H9 (cell line): Measurements from ENCODE around the gene POLR3H. TPM values are rescaled to one million over a fixed set of nuclear protein-coding genes. Genes with fewer than 3 reads are reported as not detected.

ENCODE experiments used
- DNase-seq: peaks from one replicate; pipeline ENCODE4 v3.0.0-alpha.2; 2017
- H2AFZ ChIP-seq: one replicate; pipeline ENCODE4 v1.6.1; 2013; ENCODE audit warnings: mild to moderate bottlenecking, low read length, control low read depth, moderate library complexity
- H2AK5ac ChIP-seq: 2 replicates; pipeline ENCODE4 v1.6.1; 2013; ENCODE audit warnings: low read length, control low read depth, mixed read lengths; ENCODE audit not compliant: insufficient read length
- H2BK120ac ChIP-seq: one replicate; pipeline ENCODE4 v1.6.1; 2013; ENCODE audit warnings: low read depth, mild to moderate bottlenecking, low read length, control low read depth, inconsistent platforms; ENCODE audit not compliant: poor library complexity, severe bottlenecking
- H2BK12ac ChIP-seq: 2 replicates; pipeline ENCODE4 v1.6.1; 2013; ENCODE audit warnings: low read length, control low read depth, mixed read lengths, low read depth; ENCODE audit not compliant: insufficient read length
- H2BK15ac ChIP-seq: 2 replicates; pipeline ENCODE4 v1.6.1; 2013; ENCODE audit warnings: low read depth, low read length, control low read depth
- H2BK20ac ChIP-seq: one replicate; pipeline ENCODE4 v1.6.1; 2013; ENCODE audit warnings: low read depth, mild to moderate bottlenecking, low read length, control low read depth, inconsistent platforms; ENCODE audit not compliant: poor library complexity, severe bottlenecking
- H2BK5ac ChIP-seq: 2 replicates; pipeline ENCODE4 v1.6.1; 2013; ENCODE audit warnings: low read length, control low read depth, mixed read lengths; ENCODE audit not compliant: insufficient read length
- H3K14ac ChIP-seq: 2 replicates; pipeline ENCODE4 v1.6.1; 2013; ENCODE audit warnings: low read length, control low read depth; ENCODE audit not compliant: insufficient read depth
- H3K18ac ChIP-seq: 2 replicates; pipeline ENCODE4 v1.6.1; 2013; ENCODE audit warnings: low read depth, mild to moderate bottlenecking, mixed read lengths, low read length, control low read depth; ENCODE audit not compliant: insufficient read length
- H3K23ac ChIP-seq: 2 replicates; pipeline ENCODE4 v1.6.1; 2013; ENCODE audit warnings: low read length, control low read depth, mixed read lengths, low read depth; ENCODE audit not compliant: insufficient read length
- H3K23me2 ChIP-seq: 2 replicates; pipeline ENCODE4 v1.6.1; 2013; ENCODE audit warnings: low read depth, mild to moderate bottlenecking, mixed read lengths, low read length, control low read depth; ENCODE audit not compliant: insufficient read length, poor library complexity, severe bottlenecking
- H3K27ac ChIP-seq: 2 replicates; pipeline ENCODE4 v1.5.1; 2013; ENCODE audit warnings: low read length, control low read depth, mixed read lengths, low read depth; ENCODE audit not compliant: insufficient read length
- H3K27me3 ChIP-seq: 2 replicates; pipeline ENCODE4 v1.6.1; 2013; ENCODE audit warnings: low read length, control low read depth, inconsistent platforms; ENCODE audit not compliant: insufficient read depth
- H3K4ac ChIP-seq: 2 replicates; pipeline ENCODE4 v1.6.1; 2013; ENCODE audit warnings: low read depth, mild to moderate bottlenecking, control low read depth, inconsistent platforms, low read length, moderate library complexity
- H3K4me1 ChIP-seq: 2 replicates; pipeline ENCODE4 v1.6.1; 2013; ENCODE audit warnings: low read length, control low read depth, inconsistent platforms; ENCODE audit not compliant: insufficient read depth
- H3K4me2 ChIP-seq: 2 replicates; pipeline ENCODE4 v1.6.1; 2013; ENCODE audit warnings: low read length, control low read depth, mixed read lengths; ENCODE audit not compliant: insufficient read length, insufficient read depth
- H3K56ac ChIP-seq: 2 replicates; pipeline ENCODE4 v1.6.1; 2013; ENCODE audit warnings: low read depth, mild to moderate bottlenecking, mixed read lengths, low read length, control low read depth; ENCODE audit not compliant: insufficient read length
- H3K79me1 ChIP-seq: 2 replicates; pipeline ENCODE4 v1.6.1; 2013; ENCODE audit warnings: low read depth, mild to moderate bottlenecking, moderate library complexity, low read length, control low read depth, inconsistent platforms; ENCODE audit not compliant: insufficient read depth, poor library complexity, severe bottlenecking
- H3K79me2 ChIP-seq: 2 replicates; pipeline ENCODE4 v1.6.1; 2013; ENCODE audit warnings: low read length, control low read depth, inconsistent platforms; ENCODE audit not compliant: insufficient read depth
- H3K9ac ChIP-seq: 2 replicates; pipeline ENCODE4 v1.6.1; 2013; ENCODE audit warnings: low read length, control low read depth, mixed read lengths; ENCODE audit not compliant: insufficient read length; ENCODE audit errors: extremely low read depth
- H3K9me3 ChIP-seq: one replicate; pipeline ENCODE4 v1.6.1; 2013; ENCODE audit warnings: low read depth, low read length, inconsistent platforms; ENCODE audit not compliant: control insufficient read depth
- H3T11ph ChIP-seq: one replicate; pipeline ENCODE4 v1.6.1; 2013; ENCODE audit warnings: mild to moderate bottlenecking, low read length, control low read depth, inconsistent platforms
- H4K20me1 ChIP-seq: one replicate; pipeline ENCODE4 v1.6.1; 2013; ENCODE audit not compliant: control insufficient read depth, insufficient read length, insufficient read depth
- H4K5ac ChIP-seq: 2 replicates; pipeline ENCODE4 v1.6.1; 2013; ENCODE audit warnings: low read depth, mild to moderate bottlenecking, mixed read lengths, low read length, control low read depth; ENCODE audit not compliant: insufficient read length
- H4K8ac ChIP-seq: replicated peaks from 2 replicates; pipeline ENCODE4 v1.6.1; 2013; ENCODE audit warnings: low read length, control low read depth, mixed read lengths, low read depth; ENCODE audit not compliant: insufficient read length
- H4K91ac ChIP-seq: 2 replicates; pipeline ENCODE4 v1.6.1; 2013; ENCODE audit warnings: low read depth, mild to moderate bottlenecking, moderate library complexity, mixed read lengths, low read length, control low read depth; ENCODE audit not compliant: insufficient read length
- H3K27ac Mint-ChIP-seq, 3 experiments: 2 replicates in 2 of 3; 3 replicates in 1 of 3; pipeline ENCODE4 v1.8.0; 2020 to 2021; ENCODE audit warnings: mixed read lengths in 3 of 3, mild to moderate bottlenecking in 1 of 3, moderate library complexity in 1 of 3
- H3K27me3 Mint-ChIP-seq: 2 replicates; pipeline ENCODE4 v1.8.0; 2021; ENCODE audit warnings: low read depth, mild to moderate bottlenecking, moderate library complexity, mixed read lengths
- H3K36me3 Mint-ChIP-seq, 3 experiments: 2 replicates in 2 of 3; 3 replicates in 1 of 3; pipeline ENCODE4 v1.8.0; 2020 to 2021; ENCODE audit warnings: low read depth in 3 of 3, mixed read lengths in 3 of 3; ENCODE audit not compliant: insufficient read depth in 1 of 3
- H3K4me1 Mint-ChIP-seq, 2 experiments: 2 replicates each; pipeline ENCODE4 v1.8.0; 2020; ENCODE audit warnings: mixed read lengths in 2 of 2
- H3K4me3 Mint-ChIP-seq, 2 experiments: 2 replicates in 1 of 2; 3 replicates in 1 of 2; pipeline ENCODE4 v1.8.0; 2020 to 2021; ENCODE audit warnings: mild to moderate bottlenecking in 2 of 2, mixed read lengths in 2 of 2, moderate library complexity in 1 of 2
- H3K9me3 Mint-ChIP-seq, 2 experiments: 2 replicates in 1 of 2; 3 replicates in 1 of 2; pipeline ENCODE4 v1.8.0; 2020; ENCODE audit warnings: mild to moderate bottlenecking in 2 of 2, mixed read lengths in 2 of 2, moderate library complexity in 1 of 2
- WGBS: extraction: QIAGEN DNeasy Blood & Tissue Kit; methylation state at CpG from one replicate; pipeline ENCODE4 v1.1.7; 2013; ENCODE audit warnings: missing lambda C conversion rate, low lambda C conversion rate, mixed read lengths; ENCODE audit not compliant: insufficient read length; ENCODE audit errors: extremely low coverage; 5-methylcytosine and 5-hydroxymethylcytosine counted together
- total RNA-seq: library from RNA; stranded (reverse); gene quantifications from 2 replicates; pipeline ENCODE4 v1.2.1, GENCODE V29; 2021
- TF ChIP-seq, protein P1 (sequence below): fragments of 200-600 bp; sonication (generic); conservative IDR thresholded peaks from 3 replicates; pipeline ENCODE4 v1.8.0; 2021; ENCODE audit warnings: antibody characterized with exemption, mild to moderate bottlenecking

Gene POLR3H
- total RNA-seq, 1 experiment from 2014 or later = 68.2 TPM

DNA sequence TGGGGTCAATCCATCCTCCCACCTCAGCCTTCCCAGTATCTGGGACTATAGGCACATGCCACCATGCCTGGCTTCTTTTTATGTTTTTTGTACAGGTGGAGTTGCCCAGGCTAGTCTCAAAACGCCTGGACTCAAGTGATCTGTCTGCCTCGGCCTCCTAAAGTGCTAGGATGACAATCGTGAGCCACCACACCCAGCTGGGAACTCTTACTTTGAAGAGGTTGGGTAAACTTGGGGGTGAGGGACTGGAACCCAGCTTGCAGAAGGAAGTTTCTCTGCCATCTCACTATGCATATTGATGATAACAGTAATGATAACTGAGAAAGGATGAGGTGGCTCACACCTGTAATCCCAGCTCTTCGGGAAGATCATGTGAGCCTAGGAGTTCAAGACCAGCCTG lies 39.5 kb downstream of the POLR3H start:
- no peak overlapping the region for H3K27ac ChIP-seq
- no peaks in the 10 kb centered on the region for H3K4me1 ChIP-seq
- H2AFZ ChIP-seq = no peak overlapping the region
- H3T11ph ChIP-seq = no peak overlapping the region
- Mint-ChIP-seq H3K27me3 (no peaks in the 10 kb centered on the region), H3K4me1 (0 out of 4 replicates have a peak, but pooled peaks cover 0 to 3% of the 10 kb centered on the region in 2 experiments), H3K36me3 (peaks cover 17 to 48% (median 33%) of the 10 kb centered on the region in 3 experiments; a peak in 6 of 7 replicates), H3K27ac (peak overlapping the region in 2 of 3 experiments; percentile 70 to 74; a peak in 4 of 7 replicates), H3K4me3 (no peak overlapping the region), H3K9me3 (no peaks in the 10 kb centered on the region)
- H2BK20ac ChIP-seq = no peak overlapping the region
- no peak overlapping the region for H3K56ac ChIP-seq
- no CpG with 5 or more reads among the region's 4 CpGs for WGBS
- no peak overlapping the region for H4K8ac ChIP-seq
- H2BK12ac ChIP-seq = no peak overlapping the region
- H3K4ac ChIP-seq = no peak overlapping the region
- no peaks in the 10 kb centered on the region for H3K79me1 ChIP-seq
- TF ChIP-seq, protein P1, sequence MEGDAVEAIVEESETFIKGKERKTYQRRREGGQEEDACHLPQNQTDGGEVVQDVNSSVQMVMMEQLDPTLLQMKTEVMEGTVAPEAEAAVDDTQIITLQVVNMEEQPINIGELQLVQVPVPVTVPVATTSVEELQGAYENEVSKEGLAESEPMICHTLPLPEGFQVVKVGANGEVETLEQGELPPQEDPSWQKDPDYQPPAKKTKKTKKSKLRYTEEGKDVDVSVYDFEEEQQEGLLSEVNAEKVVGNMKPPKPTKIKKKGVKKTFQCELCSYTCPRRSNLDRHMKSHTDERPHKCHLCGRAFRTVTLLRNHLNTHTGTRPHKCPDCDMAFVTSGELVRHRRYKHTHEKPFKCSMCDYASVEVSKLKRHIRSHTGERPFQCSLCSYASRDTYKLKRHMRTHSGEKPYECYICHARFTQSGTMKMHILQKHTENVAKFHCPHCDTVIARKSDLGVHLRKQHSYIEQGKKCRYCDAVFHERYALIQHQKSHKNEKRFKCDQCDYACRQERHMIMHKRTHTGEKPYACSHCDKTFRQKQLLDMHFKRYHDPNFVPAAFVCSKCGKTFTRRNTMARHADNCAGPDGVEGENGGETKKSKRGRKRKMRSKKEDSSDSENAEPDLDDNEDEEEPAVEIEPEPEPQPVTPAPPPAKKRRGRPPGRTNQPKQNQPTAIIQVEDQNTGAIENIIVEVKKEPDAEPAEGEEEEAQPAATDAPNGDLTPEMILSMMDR = no peak
- H3K18ac ChIP-seq = no peak overlapping the region
- H2BK5ac ChIP-seq = no peak overlapping the region
- H4K20me1 ChIP-seq = no peaks in the 10 kb centered on the region
- H3K9me3 ChIP-seq = no peaks in the 10 kb centered on the region
- H4K91ac ChIP-seq = no peak overlapping the region
- H3K79me2 ChIP-seq = no peaks in the 10 kb centered on the region
- no peak overlapping the region for H4K5ac ChIP-seq
- no peaks in the 10 kb centered on the region for H3K27me3 ChIP-seq
- no peak for DNase-seq
- H2BK120ac ChIP-seq = no peak overlapping the region
- H3K14ac ChIP-seq = no peak overlapping the region
- H2BK15ac ChIP-seq = no peak overlapping the region
- H3K9ac ChIP-seq = no peak overlapping the region
- H2AK5ac ChIP-seq = no peak overlapping the region
- no peak overlapping the region for H3K23ac ChIP-seq
- no peaks in the 10 kb centered on the region for H3K23me2 ChIP-seq
- H3K4me2 ChIP-seq = no peak overlapping the region
